HepG2 (cell line): Measurements from ENCODE around the gene DNASE2. TPM values are rescaled to one million over a fixed set of nuclear protein-coding genes. Genes with fewer than 3 reads are reported as not detected.

Experiments used
- ATRX ChIP-seq: sonication (generic); formaldehyde crosslinking; IDR thresholded peaks from 2 replicates; pipeline ENCODE4 v1.4.0; 2020; ENCODE audit warnings: missing genetic modification reagents, borderline replicate concordance
- FOSL2 ChIP-seq: sonication (generic); formaldehyde crosslinking; IDR thresholded peaks from 2 replicates; pipeline ENCODE4 v1.4.0; 2020; ENCODE audit warnings: missing genetic modification reagents
- JDP2 ChIP-seq: sonication (generic); formaldehyde crosslinking; IDR thresholded peaks from 2 replicates; pipeline ENCODE4 v1.8.1; 2022; ENCODE audit warnings: missing genetic modification reagents, borderline replicate concordance
- MEIS1 ChIP-seq: sonication (generic); formaldehyde crosslinking; IDR thresholded peaks from 2 replicates; pipeline ENCODE4 v1.9.0; 2021; ENCODE audit warnings: mild to moderate bottlenecking, missing genetic modification reagents, moderate library complexity, borderline replicate concordance
- MIER3 ChIP-seq: IDR thresholded peaks from 2 replicates; pipeline ENCODE4 v1.6.1; 2016; ENCODE audit warnings: missing compliant biosample characterization, borderline replicate concordance
- MLLT10 ChIP-seq: sonication (generic); formaldehyde crosslinking; IDR thresholded peaks from 2 replicates; pipeline ENCODE4 v1.4.0; 2020; ENCODE audit warnings: missing genetic modification reagents
- MTA1 ChIP-seq: sonication (generic); formaldehyde crosslinking; IDR thresholded peaks from 2 replicates; pipeline ENCODE4 v1.4.0; 2020; ENCODE audit warnings: missing genetic modification reagents, mild to moderate bottlenecking, borderline replicate concordance
- MTF1 ChIP-seq: sonication (generic); formaldehyde crosslinking; IDR thresholded peaks from 2 replicates; pipeline ENCODE4 v1.5.0; 2020; ENCODE audit warnings: missing genetic modification reagents
- MYNN ChIP-seq: sonication (generic); formaldehyde crosslinking; IDR thresholded peaks from 2 replicates; pipeline ENCODE4 v1.4.0; 2020; ENCODE audit warnings: mild to moderate bottlenecking, low read depth, missing genetic modification reagents
- ONECUT2 ChIP-seq: sonication (generic); formaldehyde crosslinking; IDR thresholded peaks from 2 replicates; pipeline ENCODE4 v1.4.0; 2020; ENCODE audit warnings: missing genetic modification reagents
- POGZ ChIP-seq: sonication (generic); formaldehyde crosslinking; IDR thresholded peaks from 2 replicates; pipeline ENCODE4 v1.4.0; 2020; ENCODE audit warnings: mild to moderate bottlenecking, missing genetic modification reagents
- SKI ChIP-seq: fragments of 450-650 bp; IDR thresholded peaks from one replicate; pipeline ENCODE4 v1.6.1; 2018; ENCODE audit warnings: mild to moderate bottlenecking; ENCODE audit not compliant: partially characterized antibody
- SMARCE1 ChIP-seq: fragments of 450-650 bp; IDR thresholded peaks from 2 replicates; pipeline ENCODE4 v1.6.1; 2017; ENCODE audit warnings: borderline replicate concordance
- SOX13 ChIP-seq, 3 experiments: fragments of 450-650 bp in 1 of 3; sonication (generic) in 1 of 3; formaldehyde crosslinking in 1 of 3; IDR thresholded peaks in 2 of 3; conservative IDR thresholded peaks in 1 of 3; 2 replicates each; pipeline versions ENCODE4 v1.5.0 to v1.6.1; 2016 to 2020; ENCODE audit warnings: antibody characterized with exemption in 1 of 3, mild to moderate bottlenecking in 1 of 3, missing compliant biosample characterization in 1 of 3, missing genetic modification reagents in 1 of 3, moderate library complexity in 1 of 3
- SP1 ChIP-seq, 2 experiments: fragments of 450-650 bp in 1 of 2; sonication (generic) in 1 of 2; formaldehyde crosslinking in 1 of 2; IDR thresholded peaks; 2 replicates each; pipeline versions ENCODE4 v1.4.0 to v1.6.1; 2016 to 2020; ENCODE audit warnings: missing genetic modification reagents in 1 of 2
- YEATS4 ChIP-seq: sonication (generic); formaldehyde crosslinking; IDR thresholded peaks from 2 replicates; pipeline ENCODE4 v1.4.0; 2020; ENCODE audit warnings: missing genetic modification reagents, borderline replicate concordance
- ZBTB1 ChIP-seq: sonication (generic); formaldehyde crosslinking; IDR thresholded peaks from 2 replicates; pipeline ENCODE4 v1.4.0; 2020; ENCODE audit warnings: missing genetic modification reagents, borderline replicate concordance
- ZFY ChIP-seq: sonication (generic); formaldehyde crosslinking; IDR thresholded peaks from 2 replicates; pipeline ENCODE4 v1.4.0; 2020; ENCODE audit warnings: missing genetic modification reagents
- ZNF292 ChIP-seq: sonication (generic); formaldehyde crosslinking; IDR thresholded peaks from 2 replicates; pipeline ENCODE4 v1.8.1; 2022; ENCODE audit warnings: mild to moderate bottlenecking, low read depth, missing genetic modification reagents, borderline replicate concordance
- ZNF431 ChIP-seq: sonication (generic); formaldehyde crosslinking; IDR thresholded peaks from 2 replicates; pipeline ENCODE4 v1.9.0; 2022; ENCODE audit warnings: missing genetic modification reagents, low read depth, mild to moderate bottlenecking, borderline replicate concordance
- ZNF460 ChIP-seq: sonication (generic); formaldehyde crosslinking; IDR thresholded peaks from 2 replicates; pipeline ENCODE4 v1.5.1; 2020; ENCODE audit warnings: missing genetic modification reagents, mild to moderate bottlenecking, borderline replicate concordance
- ZNF772 ChIP-seq: sonication (generic); formaldehyde crosslinking; IDR thresholded peaks from 2 replicates; pipeline ENCODE4 v1.5.0; 2020; ENCODE audit warnings: mild to moderate bottlenecking, missing genetic modification reagents
- polyA plus RNA-seq, 8 experiments: library from polyadenylated mRNA; depleted of rRNA in 3 of 8; stranded (reverse) in 7 of 8; unstranded in 1 of 8; fragments of >200 nt; fragmentation: Illumina TruSeq in 4 of 8; extraction: Trizol in 4 of 8; gene quantifications; 2 replicates each; pipeline versions ENCODE4 v1.2.1 to v1.2.3, GENCODE V29; 2011 to 2016; ENCODE audit warnings: low read depth in 4 of 8, missing spikeins in 1 of 8, mixed read lengths in 1 of 8; ENCODE audit not compliant: insufficient read depth in 1 of 8
- total RNA-seq, 5 experiments: library from RNA; depleted of rRNA; stranded (reverse); fragments of >200 nt; fragmentation: Illumina TruSeq; extraction: Trizol; gene quantifications; 2 replicates each; pipeline ENCODE4 v1.2.3, GENCODE V29; 2016; ENCODE audit warnings: low read depth in 1 of 5
- TF ChIP-seq, protein P1 (sequence below): sonication (generic); formaldehyde crosslinking; IDR thresholded peaks from 2 replicates; pipeline ENCODE4 v1.8.0; 2022; ENCODE audit warnings: mild to moderate bottlenecking, missing genetic modification reagents, borderline replicate concordance
- TF ChIP-seq, protein P2 (sequence below): sonication (generic); formaldehyde crosslinking; IDR thresholded peaks from 2 replicates; pipeline ENCODE4 v1.5.0; 2020; ENCODE audit warnings: missing genetic modification reagents
- TF ChIP-seq, protein P3 (sequence below): IDR thresholded peaks from 2 replicates; pipeline ENCODE4 v1.6.1; 2018; ENCODE audit warnings: missing genetic modification reagents, mild to moderate bottlenecking, missing compliant biosample characterization
- TF ChIP-seq, protein P4 (sequence below): IDR thresholded peaks from 2 replicates; pipeline ENCODE4 v1.6.1; 2016; ENCODE audit warnings: low read depth, borderline replicate concordance

DNASE2 gene
- total and polyA plus RNA-seq, 2 of the 13 experiments (the other 11 are each of a cell fraction or from before 2014, with no cell fraction given) = 7.5 to 16.2 TPM

GRCh38 chr19:12891553-12892021 is 10.3 kb upstream of the DNASE2 start (continued):
- TF ChIP-seq ZNF292 (CRISPR knock-in tag) (peak; percentile 49; the same call in 1 of the 2 replicates), MTA1 (CRISPR knock-in tag) (0 out of 2 replicates have a peak, but pooled peaks have one; percentile 48), SKI (no peak), MLLT10 (CRISPR knock-in tag) (no peak), ZNF772 (CRISPR knock-in tag) (no peak), SP1 (IDR thresholded peaks at IDR 0.05) (no peak), SP1 (CRISPR knock-in tag; IDR thresholded peaks at IDR 0.05) (0 out of 2 replicates have a peak, but pooled peaks have one; percentile 30), MEIS1 (CRISPR knock-in tag) (no peak), ZNF460 (CRISPR knock-in tag) (no peak), SOX13 (IDR thresholded peaks at IDR 0.05) (no peak), SOX13 (CRISPR knock-in tag; conservative IDR thresholded peaks at IDR 0.05 in 1 of 2, IDR thresholded peaks at IDR 0.05 in 1 of 2) (no peak), POGZ (CRISPR knock-in tag) (no peak), ATRX (CRISPR knock-in tag) (no peak), JDP2 (CRISPR knock-in tag) (no peak), ONECUT2 (CRISPR knock-in tag) (no peak), SMARCE1 (no peak), MYNN (no peak), YEATS4 (CRISPR knock-in tag) (no peak), MTF1 (CRISPR knock-in tag) (no peak), ZFY (CRISPR knock-in tag) (no peak), FOSL2 (CRISPR knock-in tag) (no peak), ZNF431 (no peak), ZBTB1 (CRISPR knock-in tag) (no peak), MIER3 (CRISPR knock-in tag) (no peak)
- TF ChIP-seq, protein P1, sequence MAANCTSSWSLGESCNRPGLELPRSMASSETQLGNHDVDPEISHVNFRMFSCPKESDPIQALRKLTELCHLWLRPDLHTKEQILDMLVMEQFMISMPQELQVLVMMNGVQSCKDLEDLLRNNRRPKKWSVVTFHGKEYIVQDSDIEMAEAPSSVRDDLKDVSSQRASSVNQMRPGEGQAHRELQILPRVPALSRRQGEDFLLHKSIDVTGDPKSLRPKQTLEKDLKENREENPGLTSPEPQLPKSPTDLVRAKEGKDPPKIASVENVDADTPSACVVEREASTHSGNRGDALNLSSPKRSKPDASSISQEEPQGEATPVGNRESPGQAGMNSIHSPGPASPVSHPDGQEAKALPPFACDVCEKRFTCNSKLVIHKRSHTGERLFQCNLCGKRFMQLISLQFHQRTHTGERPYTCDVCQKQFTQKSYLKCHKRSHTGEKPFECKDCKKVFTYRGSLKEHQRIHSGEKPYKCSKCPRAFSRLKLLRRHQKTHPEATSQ (CRISPR knock-in tag) = no peak
- TF ChIP-seq, protein P2, sequence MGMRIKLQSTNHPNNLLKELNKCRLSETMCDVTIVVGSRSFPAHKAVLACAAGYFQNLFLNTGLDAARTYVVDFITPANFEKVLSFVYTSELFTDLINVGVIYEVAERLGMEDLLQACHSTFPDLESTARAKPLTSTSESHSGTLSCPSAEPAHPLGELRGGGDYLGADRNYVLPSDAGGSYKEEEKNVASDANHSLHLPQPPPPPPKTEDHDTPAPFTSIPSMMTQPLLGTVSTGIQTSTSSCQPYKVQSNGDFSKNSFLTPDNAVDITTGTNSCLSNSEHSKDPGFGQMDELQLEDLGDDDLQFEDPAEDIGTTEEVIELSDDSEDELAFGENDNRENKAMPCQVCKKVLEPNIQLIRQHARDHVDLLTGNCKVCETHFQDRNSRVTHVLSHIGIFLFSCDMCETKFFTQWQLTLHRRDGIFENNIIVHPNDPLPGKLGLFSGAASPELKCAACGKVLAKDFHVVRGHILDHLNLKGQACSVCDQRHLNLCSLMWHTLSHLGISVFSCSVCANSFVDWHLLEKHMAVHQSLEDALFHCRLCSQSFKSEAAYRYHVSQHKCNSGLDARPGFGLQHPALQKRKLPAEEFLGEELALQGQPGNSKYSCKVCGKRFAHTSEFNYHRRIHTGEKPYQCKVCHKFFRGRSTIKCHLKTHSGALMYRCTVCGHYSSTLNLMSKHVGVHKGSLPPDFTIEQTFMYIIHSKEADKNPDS (CRISPR knock-in tag) = no peak
- TF ChIP-seq, protein P3, sequence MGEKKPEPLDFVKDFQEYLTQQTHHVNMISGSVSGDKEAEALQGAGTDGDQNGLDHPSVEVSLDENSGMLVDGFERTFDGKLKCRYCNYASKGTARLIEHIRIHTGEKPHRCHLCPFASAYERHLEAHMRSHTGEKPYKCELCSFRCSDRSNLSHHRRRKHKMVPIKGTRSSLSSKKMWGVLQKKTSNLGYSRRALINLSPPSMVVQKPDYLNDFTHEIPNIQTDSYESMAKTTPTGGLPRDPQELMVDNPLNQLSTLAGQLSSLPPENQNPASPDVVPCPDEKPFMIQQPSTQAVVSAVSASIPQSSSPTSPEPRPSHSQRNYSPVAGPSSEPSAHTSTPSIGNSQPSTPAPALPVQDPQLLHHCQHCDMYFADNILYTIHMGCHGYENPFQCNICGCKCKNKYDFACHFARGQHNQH (CRISPR knock-in tag) = no peak
- TF ChIP-seq, protein P4, sequence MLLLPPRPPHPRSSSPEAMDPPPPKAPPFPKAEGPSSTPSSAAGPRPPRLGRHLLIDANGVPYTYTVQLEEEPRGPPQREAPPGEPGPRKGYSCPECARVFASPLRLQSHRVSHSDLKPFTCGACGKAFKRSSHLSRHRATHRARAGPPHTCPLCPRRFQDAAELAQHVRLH = no peak
